Psoas muscle (tissue), 8 donors: Measurements from ENCODE around the gene OR2H2. TPM values are rescaled to one million over a fixed set of nuclear protein-coding genes. Genes with fewer than 3 reads are reported as not detected.

ENCODE experiments used
- ATAC-seq, 4 donors: fragments of 200-7000 bp; cut with Tn5 transposase; one replicate each; pipeline ENCODE4 v1.9.1; 2020; ENCODE audit warnings: moderate library complexity in 3 of 4, mild to moderate bottlenecking in 2 of 4
- DNase-seq, 2 donors: peaks; one replicate each; pipeline ENCODE4 v3.0.0-alpha.2; 2020
- H3K27ac ChIP-seq: fragments of 200-600 bp; one replicate; pipeline ENCODE4 v1.8.0; 2022
- H3K27me3 ChIP-seq, 3 donors: fragments of 200-600 bp in 1 of 3; one replicate each; pipeline versions ENCODE4 v1.6.1 to v1.8.0; 2013 to 2022; ENCODE audit warnings: low read length in 2 of 3, mild to moderate bottlenecking in 2 of 3, moderate library complexity in 1 of 3; ENCODE audit not compliant: insufficient read depth in 3 of 3
- H3K36me3 ChIP-seq, 2 donors: fragments of 200-600 bp in 1 of 2; one replicate each; pipeline versions ENCODE4 v1.6.1 to v1.8.0; 2013 to 2022; ENCODE audit warnings: low read depth in 1 of 2, mild to moderate bottlenecking in 1 of 2, moderate library complexity in 1 of 2; ENCODE audit not compliant: insufficient read depth in 1 of 2
- H3K4me1 ChIP-seq: fragments of 200-600 bp; one replicate; pipeline ENCODE4 v1.8.0; 2022
- H3K4me3 ChIP-seq: fragments of 200-600 bp; one replicate; pipeline ENCODE4 v1.8.0; 2022; ENCODE audit warnings: mild to moderate bottlenecking
- H3K9me3 ChIP-seq: fragments of 200-600 bp; one replicate; pipeline ENCODE4 v1.8.0; 2022
- CTCF ChIP-seq: fragments of 200-600 bp; IDR thresholded peaks from one replicate; pipeline ENCODE4 v1.8.0; 2022; ENCODE audit warnings: antibody characterized with exemption
- WGBS, 3 donors: extraction: QIAGEN DNeasy Blood & Tissue Kit; methylation state at CpG; one replicate each; pipeline versions ENCODE4 v1.1.6 to v1.1.7; 2013; 5-methylcytosine and 5-hydroxymethylcytosine counted together
- intact Hi-C, 2 donors: fragments of 100-400 bp; cut with DNase I; formaldehyde crosslinking; loops; one replicate each; pipeline versions ENCODE4 v1.11.0 to v1.14.2; 2022
- polyA plus RNA-seq, 3 donors: library from polyadenylated mRNA; stranded (reverse); fragments of 200-250 nt; gene quantifications; one replicate each; pipeline ENCODE4 v1.2.3, GENCODE V29; 2013
- total RNA-seq, 4 donors: library from RNA; stranded (reverse); fragmentation: NEBNext Ultra II Directional in 2 of 4; extraction: Animal tissue kit (Norgen Biotek cat#: 25700) in 2 of 4; gene quantifications; one replicate each; pipeline versions ENCODE4 v1.2.1 to v1.2.4, GENCODE V29; 2021 to 2023
- donor health status: healthy with polysubstance abuse.
- donor health status: DM: no; HTN: no; CAD: no; lungs with moderate emphysema.
- donor health status: Bipolar disorder and iron deficiency.
- donor health status: healthy.
- donor health status: DM: yes; HTN: yes; CAD: no.
- donor health status: DM: no; HTN: no; CAD: no.
- donor health status: DM: no; HTN: no; CAD: no.
- donor health status: DM: yes; HTN: yes; CAD: no.

Gene OR2H2
- total and polyA plus RNA-seq, 7 donors: not detected

DNA sequence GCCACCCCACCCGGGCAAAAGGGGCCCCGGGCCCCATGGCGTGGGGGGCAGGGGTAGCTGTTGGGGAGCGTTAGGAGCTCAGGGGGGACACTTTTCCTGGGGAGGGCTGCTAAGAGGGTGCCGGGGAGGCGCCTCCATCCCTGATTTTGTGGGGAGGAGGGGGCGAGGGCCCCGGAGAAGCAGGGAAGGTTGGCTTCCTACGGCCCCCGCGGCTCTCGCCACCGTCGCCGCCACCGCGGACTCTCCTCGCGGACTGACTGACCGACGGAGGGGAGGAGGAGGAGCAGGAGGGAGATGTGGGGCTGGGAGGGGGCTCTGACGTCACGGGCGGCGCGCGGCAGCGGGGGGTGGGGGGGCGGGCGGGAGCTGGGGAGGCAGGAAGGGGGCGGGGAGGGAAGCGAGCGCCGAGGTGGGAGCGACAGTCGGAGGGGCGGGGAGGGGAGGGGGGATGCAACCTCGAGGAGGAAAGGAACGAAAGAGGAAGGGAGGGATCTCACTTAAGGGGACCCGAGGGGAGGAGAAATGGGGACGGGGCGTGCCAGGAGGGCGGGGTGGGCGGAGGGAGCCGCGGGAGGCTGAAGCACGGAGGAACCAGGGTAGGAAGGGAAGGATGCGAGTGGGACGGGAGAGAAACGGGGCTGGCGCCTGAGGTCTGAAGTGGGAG, 43.0 kb downstream of the OR2H2 start:
- peak; percentile 31 to 56 (median 34) for ATAC-seq
- no peaks in the 10 kb centered on the region for H3K36me3 ChIP-seq
- H3K27ac ChIP-seq: peak overlapping the region; percentile 46
- peak overlapping the region; percentile 62 for H3K4me3 ChIP-seq
- no peak for TF ChIP-seq CTCF
- peaks cover 16% of the 10 kb centered on the region for H3K4me1 ChIP-seq
- peaks cover 0 to 75% (median 14%) of the 10 kb centered on the region in 3 donors for H3K27me3 ChIP-seq
- H3K9me3 ChIP-seq: no peaks in the 10 kb centered on the region
- DNase-seq: peak; percentile 78 to 80
- intact Hi-C loops: no loop called here
- WGBS, 3 donors: 1 to 3% (median 1%) methylated on average over 25 to 49 of the region's 51 CpGs

DNA sequence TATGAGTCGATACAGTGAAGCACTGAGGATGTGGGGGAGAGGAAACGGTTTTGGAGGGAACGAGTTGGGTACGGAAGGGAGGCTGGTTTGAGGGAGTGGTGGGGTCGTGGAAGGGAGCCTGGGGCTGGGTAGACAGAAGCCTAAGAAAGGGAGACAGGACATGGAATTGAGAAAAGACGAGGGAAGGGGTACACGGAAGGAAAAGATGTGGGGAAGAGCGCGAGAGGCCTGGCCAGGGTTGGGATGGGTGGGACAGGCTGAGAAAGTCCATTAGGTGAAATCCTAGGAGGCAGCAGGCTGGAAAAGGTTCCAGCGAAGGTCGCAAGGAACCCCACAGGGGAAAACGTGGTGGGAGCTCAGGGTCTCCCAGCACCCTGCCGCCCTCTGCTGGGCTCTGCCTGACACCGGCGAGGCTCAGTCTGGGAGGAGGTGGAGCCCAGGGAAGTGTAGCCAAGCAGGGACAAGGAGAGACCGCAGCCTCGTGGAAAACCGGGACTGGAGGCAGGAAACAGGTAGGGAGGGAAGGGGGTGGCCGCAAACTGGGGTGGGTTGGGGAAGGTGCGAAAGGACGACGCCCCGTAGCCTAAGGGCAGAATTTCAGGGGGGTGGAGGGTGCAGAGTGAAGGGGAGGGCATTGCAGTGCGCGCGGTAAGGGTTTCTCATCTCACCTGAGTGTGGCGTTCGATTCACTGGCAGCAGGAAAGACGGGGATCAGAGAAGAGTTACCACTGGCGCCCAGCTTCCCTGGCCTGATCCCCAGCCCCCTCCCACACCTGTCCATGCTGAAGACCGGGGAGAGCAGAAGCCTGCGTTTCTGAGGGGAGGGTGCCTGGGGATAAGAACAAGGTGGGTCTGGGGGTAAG, 43.7 kb downstream of the OR2H2 start:
- Histone ChIP-seq H3K9me3 (no peaks in the 10 kb centered on the region), H3K27ac (peak overlapping the region; percentile 46), H3K27me3 (peaks cover 0 to 78% (median 18%) of the 10 kb centered on the region in 3 donors), H3K36me3 (no peaks in the 10 kb centered on the region), H3K4me1 (peaks cover 16% of the 10 kb centered on the region), H3K4me3 (peak overlapping the region; percentile 62)
- ATAC-seq (peak; percentile 55 to 61 (median 56)), DNase-seq (peak; percentile 72 to 77)
- intact Hi-C loops: no loop called here
- 7 to 13% (median 7%) methylated on average over 27 to 32 of the region's 32 CpGs for WGBS, 3 donors
- TF ChIP-seq CTCF: peak; percentile 47

- Histone ChIP-seq H3K4me3 (no peak overlapping the region), H3K4me1 (peaks cover 16% of the 10 kb centered on the region), H3K27me3 (peaks cover 0 to 73% (median 18%) of the 10 kb centered on the region in 3 donors), H3K36me3 (no peaks in the 10 kb centered on the region), H3K9me3 (no peaks in the 10 kb centered on the region), H3K27ac (no peak overlapping the region)
- DNase-seq: no peak
- 87 to 92% (median 89%) methylated on average over 2 of the region's 2 CpGs for WGBS, 3 donors
- no peak for TF ChIP-seq CTCF
- ATAC-seq: no peak
- intact Hi-C loops: no loop called here
Measured at GRCh38 chr6:29629571-29629970, 44.6 kb downstream of the OR2H2 start.

GRCh38 chr6:29630315-29630714, 45.4 kb downstream of the OR2H2 start:
- Histone ChIP-seq H3K27ac (no peak overlapping the region), H3K4me1 (peaks cover 16% of the 10 kb centered on the region), H3K4me3 (no peak overlapping the region), H3K9me3 (no peaks in the 10 kb centered on the region), H3K27me3 (peaks cover 0 to 76% (median 18%) of the 10 kb centered on the region in 3 donors), H3K36me3 (no peaks in the 10 kb centered on the region)
- intact Hi-C loops: no loop called here
- DNase-seq (no peak), ATAC-seq (no peak)
- WGBS, 3 donors: 81 to 88% (median 83%) methylated on average over 9 of the region's 9 CpGs
- no peak for TF ChIP-seq CTCF
